ENCODE measurements around the gene ESRRG. TPM values are rescaled to one million over a fixed set of nuclear protein-coding genes. Genes with fewer than 3 reads are reported as not detected.
A peak's percentile ranks its signal among the peaks of the same experiment; 100 is the strongest.
"Not testable (repeated sequence)": the region's sequence is repeated elsewhere in the genome, so short reads cannot be mapped to it uniquely, and the experiment has no call there.

ESRRG gene
- total RNA-seq, 1 donor from 2014 or later, result not detected

GRCh38 chr1:216531263-216532239, 191.7 kb downstream of the ESRRG start:
- TF ChIP-seq CTCF (IDR thresholded peaks at IDR 0.05; ENCODE audit: insufficient read depth, low read length, severe bottlenecking), result no peak
- Histone ChIP-seq H3K27me3 (ENCODE audit: control insufficient read depth, insufficient read depth, low read length) (no peaks in the 10 kb centered on the region), H3K36me3 (ENCODE audit: control insufficient read depth, insufficient read depth, low read length) (no peaks in the 10 kb centered on the region), H3K4me3 (ENCODE audit: low read depth, low read length) (peak overlapping the region; percentile 29)
- DNase-seq (ENCODE audit: low read depth) (peak; percentile 12), FAIRE-seq (no peak)

- not testable (repeated sequence) for FAIRE-seq; H3K4me3 ChIP-seq (ENCODE audit: low read depth, low read length); H3K27me3 ChIP-seq (ENCODE audit: control insufficient read depth, insufficient read depth, low read length); H3K36me3 ChIP-seq (ENCODE audit: control insufficient read depth, insufficient read depth, low read length); DNase-seq (ENCODE audit: low read depth)
Measured at GRCh38 chr1:216529851-216530250, 193.4 kb downstream of the ESRRG start.

- peak; percentile 27 for DNase-seq (ENCODE audit: low read depth)
- no peaks in the 10 kb centered on the region for H3K36me3 ChIP-seq (ENCODE audit: control insufficient read depth, insufficient read depth, low read length)
- H3K27me3 ChIP-seq (ENCODE audit: control insufficient read depth, insufficient read depth, low read length), result no peaks in the 10 kb centered on the region
- no peak for FAIRE-seq
- TF ChIP-seq CTCF (IDR thresholded peaks at IDR 0.05; ENCODE audit: insufficient read depth, low read length, severe bottlenecking), result no peak
- no peak overlapping the region for H3K4me3 ChIP-seq (ENCODE audit: low read depth, low read length)
Measured at GRCh38 chr1:216528816-216529215, 194.4 kb downstream of the ESRRG start.

- H3K27me3 ChIP-seq (ENCODE audit: control insufficient read depth, insufficient read depth, low read length), result no peaks in the 10 kb centered on the region
- FAIRE-seq (no peak), DNase-seq (ENCODE audit: low read depth) (peak; percentile 75)
- H3K4me3 ChIP-seq (ENCODE audit: low read depth, low read length), result no peak overlapping the region
- no peaks in the 10 kb centered on the region for H3K36me3 ChIP-seq (ENCODE audit: control insufficient read depth, insufficient read depth, low read length)
- TF ChIP-seq CTCF (IDR thresholded peaks at IDR 0.05; ENCODE audit: insufficient read depth, low read length, severe bottlenecking), result no peak
Measured at GRCh38 chr1:216523449-216524190, 199.6 kb downstream of the ESRRG start.

GRCh38 chr1:216523043-216523442, 200.2 kb downstream of the ESRRG start:
- FAIRE-seq (no peak), DNase-seq (ENCODE audit: low read depth) (no peak)
- no peaks in the 10 kb centered on the region for H3K27me3 ChIP-seq (ENCODE audit: control insufficient read depth, insufficient read depth, low read length)
- no peak overlapping the region for H3K4me3 ChIP-seq (ENCODE audit: low read depth, low read length)
- TF ChIP-seq CTCF (IDR thresholded peaks at IDR 0.05; ENCODE audit: insufficient read depth, low read length, severe bottlenecking), result no peak
- H3K36me3 ChIP-seq (ENCODE audit: control insufficient read depth, insufficient read depth, low read length), result no peaks in the 10 kb centered on the region

- no peak for DNase-seq (ENCODE audit: low read depth)
- Histone ChIP-seq H3K36me3 (ENCODE audit: control insufficient read depth, insufficient read depth, low read length) (no peaks in the 10 kb centered on the region), H3K27me3 (ENCODE audit: control insufficient read depth, insufficient read depth, low read length) (no peaks in the 10 kb centered on the region), H3K4me3 (ENCODE audit: low read depth, low read length) (no peak overlapping the region)
- no peak for FAIRE-seq
- TF ChIP-seq CTCF (IDR thresholded peaks at IDR 0.05; ENCODE audit: insufficient read depth, low read length, severe bottlenecking), result no peak
Measured at GRCh38 chr1:216521477-216521876, 201.8 kb downstream of the ESRRG start.
